Measurements from ENCODE around the gene SLC48A1. TPM values are rescaled to one million over a fixed set of nuclear protein-coding genes. Genes with fewer than 3 reads are reported as not detected.

The SLC48A1 gene
- total RNA-seq, 1 experiment from 2014 or later: 17.6 TPM

- Histone ChIP-seq H3K4me3 (no peak overlapping the region), H3K27me3 (no peaks in the 10 kb centered on the region), H3K36me3 (no peaks in the 10 kb centered on the region), H3K9me3 (no peaks in the 10 kb centered on the region)
- no peak for DNase-seq
Observed at GRCh38 chr12:47752121-47752520, 20.9 kb upstream of the SLC48A1 start.

DNA sequence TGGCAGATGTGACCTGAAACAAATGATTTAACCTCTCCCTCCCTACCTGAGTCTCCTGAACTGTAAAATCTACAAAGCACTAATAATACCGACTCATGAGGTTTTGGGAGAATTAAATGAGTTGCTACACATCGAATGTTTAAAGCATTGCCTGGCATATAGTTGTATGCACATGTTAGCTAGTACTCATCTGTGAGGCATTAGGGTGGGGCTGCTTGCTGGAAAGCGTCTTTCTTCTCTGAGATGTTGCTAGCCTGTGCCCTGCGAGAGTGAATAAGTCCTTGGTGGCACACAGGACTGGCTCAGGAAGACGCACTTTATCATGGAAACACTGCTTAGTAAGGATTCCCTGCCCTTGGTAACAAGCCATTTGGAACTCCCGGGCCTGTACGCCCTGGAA lies 20.5 kb upstream of the SLC48A1 start:
- no peaks in the 10 kb centered on the region for H3K36me3 ChIP-seq
- peak; percentile 81 for DNase-seq
- H3K9me3 ChIP-seq: no peaks in the 10 kb centered on the region
- no peaks in the 10 kb centered on the region for H3K27me3 ChIP-seq
- H3K4me3 ChIP-seq: no peak overlapping the region

DNA sequence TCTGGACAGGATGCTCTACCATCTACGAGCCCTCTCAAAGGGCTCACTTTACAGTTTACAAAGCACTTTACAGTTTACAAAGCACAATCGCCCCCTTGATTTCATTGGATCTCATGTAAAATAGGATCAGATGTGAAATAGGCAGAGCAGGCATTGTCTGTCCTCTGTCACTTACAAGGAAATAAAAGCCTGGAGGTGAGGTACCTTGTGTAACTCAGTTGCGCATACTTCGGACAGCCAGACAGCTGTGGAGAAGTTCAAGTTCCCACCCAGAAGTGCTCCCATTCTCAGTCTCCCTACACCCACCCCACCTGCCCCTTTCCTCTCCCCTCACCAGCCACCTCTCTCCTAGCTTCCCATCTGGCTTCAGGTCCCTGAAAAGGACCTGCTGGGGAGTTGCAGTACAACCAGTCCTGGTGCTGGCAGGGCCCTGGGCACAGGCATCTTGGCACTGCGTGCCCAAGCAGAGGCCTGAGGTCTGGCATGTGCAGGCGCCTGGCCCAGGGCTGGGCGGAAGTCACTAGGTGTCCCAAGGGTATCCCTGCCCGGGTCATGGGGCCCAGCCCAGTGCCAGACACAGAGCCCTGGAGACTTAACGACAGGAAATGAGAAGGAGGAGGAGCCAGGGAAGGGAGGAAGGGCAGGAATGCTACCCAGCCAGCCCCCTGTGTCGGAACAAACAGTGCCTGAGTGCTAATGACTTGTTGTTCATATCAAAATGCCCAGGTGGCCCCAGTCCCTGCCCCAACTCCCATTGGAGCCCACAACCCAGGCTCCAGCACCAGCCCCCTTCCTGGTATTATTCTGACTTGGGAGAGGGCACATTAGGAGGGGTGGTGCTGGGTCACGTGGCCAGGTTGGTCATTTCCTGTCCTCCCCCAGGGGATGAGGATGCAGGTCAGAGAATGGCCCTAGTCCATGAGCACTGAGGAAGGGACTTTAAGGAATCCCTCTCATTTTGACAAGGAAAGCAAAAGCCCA lies 19.7 kb upstream of the SLC48A1 start:
- peak; percentile 84 for DNase-seq
- H3K36me3 ChIP-seq: no peaks in the 10 kb centered on the region
- no peaks in the 10 kb centered on the region for H3K9me3 ChIP-seq
- H3K4me3 ChIP-seq: no peak overlapping the region; the same call in 1 of the 2 replicates
- no peaks in the 10 kb centered on the region for H3K27me3 ChIP-seq

DNA sequence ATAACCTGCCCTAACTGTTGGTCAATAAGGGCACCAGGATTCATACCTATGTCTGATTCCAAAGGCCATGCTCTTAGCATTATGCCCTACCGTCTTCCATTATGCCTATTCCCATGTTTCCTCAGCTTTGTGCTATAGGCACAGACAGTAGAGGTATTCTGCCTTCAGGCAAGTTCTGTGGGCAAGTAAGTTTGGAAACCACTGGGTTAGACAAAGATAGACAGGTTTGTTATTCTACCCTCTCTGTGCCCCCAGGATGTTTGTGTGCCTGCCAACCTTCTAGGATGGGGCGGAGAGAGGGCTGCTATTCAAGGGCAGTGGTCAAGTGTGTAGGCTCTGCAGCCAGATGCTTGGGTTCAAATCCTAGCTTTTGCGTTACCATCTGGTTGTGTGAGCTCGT lies 18.9 kb upstream of the SLC48A1 start:
- Histone ChIP-seq H3K36me3 (no peaks in the 10 kb centered on the region), H3K27me3 (no peaks in the 10 kb centered on the region), H3K9me3 (no peaks in the 10 kb centered on the region), H3K4me3 (no peak overlapping the region; the same call in 1 of the 2 replicates)
- peak; percentile 37 for DNase-seq

DNA sequence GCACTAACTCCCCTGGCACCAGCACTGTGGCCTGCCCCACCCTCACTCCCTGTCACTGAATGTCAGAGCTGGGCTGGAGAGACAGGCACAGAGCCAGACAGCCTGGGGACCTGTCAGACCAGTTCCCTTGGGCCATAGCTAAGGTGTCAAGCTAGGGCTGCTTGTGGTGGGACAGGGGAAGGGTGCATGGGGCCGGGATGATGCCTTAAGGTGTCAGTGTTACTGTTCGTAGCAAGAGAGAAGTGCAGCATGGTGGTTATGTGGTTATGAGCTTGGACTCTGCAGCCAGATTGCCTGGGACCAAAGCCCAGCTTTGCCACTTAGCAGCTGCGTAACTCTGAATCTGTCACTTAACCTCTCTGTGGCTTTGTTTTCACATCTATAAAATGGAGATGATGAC lies 18.2 kb upstream of the SLC48A1 start:
- no peak for DNase-seq
- H3K9me3 ChIP-seq: no peaks in the 10 kb centered on the region

DNA sequence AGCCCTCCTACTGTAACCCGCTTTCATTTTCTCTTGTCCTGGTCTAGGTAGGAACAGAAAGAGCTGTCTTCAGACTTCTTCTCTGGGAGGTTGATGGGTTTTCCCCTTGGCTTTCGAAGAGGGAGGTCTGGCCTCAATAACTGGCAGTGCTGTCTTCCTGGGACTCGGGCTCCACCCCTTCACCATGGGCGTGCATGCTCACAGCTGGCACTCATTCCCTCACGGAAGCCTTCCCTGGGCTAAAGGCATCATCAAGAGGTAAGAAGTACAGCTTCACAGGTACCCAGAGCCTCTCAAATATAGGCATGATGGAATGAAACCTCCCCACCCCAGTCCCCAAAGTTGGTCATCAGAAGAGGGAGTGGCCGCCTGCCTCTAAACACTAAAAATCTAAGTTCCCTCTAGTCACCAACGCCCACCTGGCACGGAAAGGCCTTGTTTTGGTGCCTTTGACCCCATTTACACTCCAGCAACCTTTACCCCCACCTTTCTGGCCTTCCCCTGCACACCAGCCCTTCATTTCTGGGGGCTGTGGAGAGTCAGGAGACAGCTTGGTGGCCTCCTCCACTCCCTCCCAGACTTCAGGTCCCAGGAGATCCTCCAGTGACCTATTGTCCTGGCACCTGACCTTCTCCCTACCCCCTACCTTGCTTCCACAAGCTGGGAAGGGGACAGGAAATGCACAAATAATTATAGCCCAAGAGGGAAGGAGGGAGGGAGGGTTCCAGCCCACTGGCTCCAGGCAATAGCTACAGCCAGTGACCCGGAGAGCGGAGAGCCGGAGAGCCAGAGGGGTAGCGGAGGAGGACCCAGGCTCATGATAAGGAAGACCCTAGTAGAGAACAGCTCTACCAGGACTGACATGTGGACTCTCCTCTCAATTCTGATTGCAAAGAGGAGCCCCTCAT lies 17.1 kb upstream of the SLC48A1 start:
- Histone ChIP-seq H3K4me3 (no peak overlapping the region), H3K9me3 (no peaks in the 10 kb centered on the region), H3K36me3 (no peaks in the 10 kb centered on the region), H3K27me3 (no peaks in the 10 kb centered on the region)
- DNase-seq: peak; percentile 45

More for the DNA sequence above, 18.2 kb upstream of the SLC48A1 start:
- H3K36me3 ChIP-seq: no peaks in the 10 kb centered on the region
- H3K4me3 ChIP-seq: no peak overlapping the region
- no peaks in the 10 kb centered on the region for H3K27me3 ChIP-seq

DNA sequence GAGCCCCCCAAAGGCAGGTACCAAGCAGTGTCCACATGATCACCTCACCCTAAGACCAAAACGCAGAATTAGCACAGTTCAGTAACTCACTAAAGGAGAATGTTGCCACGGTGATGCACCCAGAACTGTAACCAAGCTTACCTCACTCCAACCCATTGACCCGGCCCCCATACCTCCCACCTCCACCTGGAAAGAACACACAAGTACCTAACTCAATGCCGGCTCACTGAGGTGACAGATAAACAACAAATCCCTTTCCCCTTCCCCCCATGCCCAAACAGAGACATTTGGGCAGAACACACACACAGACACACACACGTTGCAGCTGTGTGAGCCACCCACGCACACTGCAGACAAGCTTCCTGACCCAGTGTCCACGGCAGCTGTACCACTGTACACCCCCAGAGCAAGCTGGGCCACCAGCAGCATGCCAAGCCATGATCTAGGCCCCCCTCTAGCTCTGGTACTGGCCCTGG lies 15.6 kb upstream of the SLC48A1 start:
- Histone ChIP-seq H3K36me3 (no peaks in the 10 kb centered on the region), H3K4me3 (no peak overlapping the region), H3K27me3 (no peaks in the 10 kb centered on the region), H3K9me3 (no peaks in the 10 kb centered on the region)
- DNase-seq: no peak

- no peak for DNase-seq
- H3K4me3 ChIP-seq: peak overlapping the region; percentile 61
Observed at GRCh38 chr12:47757840-47758583, 15.0 kb upstream of the SLC48A1 start.

GRCh38 chr12:47758584-47758833 lies 14.5 kb upstream of the SLC48A1 start:
- Histone ChIP-seq H3K36me3 (no peaks in the 10 kb centered on the region), H3K4me3 (peak overlapping the region; percentile 61), H3K9me3 (no peaks in the 10 kb centered on the region), H3K27me3 (no peaks in the 10 kb centered on the region)
- no peak for DNase-seq

More at GRCh38 chr12:47757840-47758583, 15.0 kb upstream of the SLC48A1 start:
- Histone ChIP-seq H3K36me3 (no peaks in the 10 kb centered on the region), H3K9me3 (no peaks in the 10 kb centered on the region), H3K27me3 (no peaks in the 10 kb centered on the region)

GRCh38 chr12:47758834-47759690 lies 14.0 kb upstream of the SLC48A1 start, which contains the start of gene RAPGEF3:
Gene RAPGEF3 (minus strand): TSS chr12:47758880. CDS start chr12:47758556, 324 bp downstream.
- H3K9me3 ChIP-seq: no peaks in the 10 kb centered on the region
- no peaks in the 10 kb centered on the region for H3K27me3 ChIP-seq
- peak within 1 kb of the TSS; percentile 61 for H3K4me3 ChIP-seq
- peak; percentile 93 for DNase-seq
- no peaks in the 10 kb centered on the region for H3K36me3 ChIP-seq

DNA sequence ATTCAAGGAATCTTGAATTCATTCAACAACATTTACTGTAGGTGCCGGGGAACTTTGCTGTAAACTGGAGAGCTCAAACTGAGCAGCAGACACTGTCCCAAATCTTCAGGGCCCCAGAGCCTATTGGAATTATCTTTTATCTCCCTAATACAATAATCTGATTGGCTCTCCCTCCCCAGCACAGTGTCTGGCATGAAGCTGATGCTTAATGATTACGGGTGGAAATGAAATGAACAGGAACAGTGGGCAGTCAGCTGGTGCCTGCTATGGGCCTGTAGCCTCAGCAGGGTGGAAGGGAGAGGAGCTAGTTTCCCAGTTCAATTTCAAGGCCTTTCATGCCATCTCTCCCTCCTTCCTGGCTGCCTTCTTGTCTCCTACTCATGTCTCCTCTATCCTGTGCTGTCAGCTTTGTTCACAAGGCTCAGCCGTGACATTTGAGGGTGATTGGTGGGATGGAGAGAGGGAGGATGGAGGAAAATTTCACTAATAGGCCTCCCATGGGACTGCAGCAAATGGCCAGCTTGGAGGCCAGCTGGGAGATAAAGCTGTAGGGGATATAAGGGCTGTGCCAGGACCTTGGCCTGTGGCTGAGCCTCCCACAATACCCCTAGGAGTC lies 10.1 kb upstream of the SLC48A1 start:
- Histone ChIP-seq H3K36me3 (no peaks in the 10 kb centered on the region), H3K27me3 (no peaks in the 10 kb centered on the region), H3K4me3 (no peak overlapping the region), H3K9me3 (no peaks in the 10 kb centered on the region)
- no peak for DNase-seq

DNA sequence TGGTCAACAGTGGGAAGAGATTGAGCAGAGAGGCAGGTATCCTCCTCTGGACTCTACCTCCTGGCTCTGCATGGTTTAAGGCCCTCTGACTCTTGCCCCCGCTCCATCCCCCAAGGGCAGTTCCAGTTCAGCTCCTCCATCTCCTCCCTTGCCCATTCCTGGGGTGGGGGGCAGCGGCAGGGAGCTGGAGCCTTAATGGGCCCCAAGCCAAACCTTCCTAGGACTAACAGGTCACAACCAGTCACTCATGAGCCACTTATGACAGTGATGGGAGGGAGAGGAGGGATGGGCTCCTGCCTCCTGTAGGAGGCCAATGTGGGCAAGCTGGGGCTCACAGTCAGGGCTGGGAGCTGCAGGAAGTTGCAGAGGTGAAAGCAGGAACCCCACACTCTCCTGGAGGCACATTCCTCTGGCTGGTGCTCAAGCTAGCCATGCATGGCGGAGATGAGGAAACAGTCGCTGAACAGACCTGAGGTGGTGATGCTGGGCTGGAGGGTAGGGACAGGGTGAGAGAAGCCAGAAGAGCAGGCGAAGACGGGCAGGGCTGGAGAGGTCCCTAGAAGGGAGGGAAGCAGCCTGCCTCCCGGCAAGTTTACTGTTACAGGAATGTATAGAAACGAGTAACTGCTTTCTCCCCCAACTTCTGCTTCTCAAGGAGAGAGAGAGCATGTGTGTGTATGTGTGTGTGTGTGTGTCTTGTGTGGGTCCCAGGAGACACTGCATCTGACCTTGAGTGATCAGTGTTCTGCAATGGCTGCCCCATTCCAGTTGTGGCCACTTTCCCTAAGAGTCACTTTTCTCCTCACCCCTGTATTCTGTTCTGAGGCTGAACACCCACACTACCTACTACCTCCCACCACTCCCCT lies 9.3 kb upstream of the SLC48A1 start:
- DNase-seq: no peak
- no peaks in the 10 kb centered on the region for H3K27me3 ChIP-seq
- H3K4me3 ChIP-seq: no peak overlapping the region
- no peaks in the 10 kb centered on the region for H3K36me3 ChIP-seq
- no peaks in the 10 kb centered on the region for H3K9me3 ChIP-seq

GRCh38 chr12:47766502-47767215 lies 6.4 kb upstream of the SLC48A1 start:
- DNase-seq: no peak
- Histone ChIP-seq H3K27me3 (no peaks in the 10 kb centered on the region), H3K36me3 (no peaks in the 10 kb centered on the region), H3K4me3 (no peak overlapping the region), H3K9me3 (no peaks in the 10 kb centered on the region)

GRCh38 chr12:47767216-47767724 lies 5.8 kb upstream of the SLC48A1 start:
- DNase-seq: no peak
- Histone ChIP-seq H3K36me3 (no peaks in the 10 kb centered on the region), H3K27me3 (no peaks in the 10 kb centered on the region), H3K4me3 (no peak overlapping the region), H3K9me3 (no peaks in the 10 kb centered on the region)

Measured in MG63 (cell line).